Cardiac fibroblast (primary cell): ENCODE measurements around the gene ASPSCR1.

Experiments
- DNase-seq, 2 donors: peaks; one replicate each; pipeline versions ENCODE4 v3.0.0 to v3.0.0-alpha.2; 2010; ENCODE audit warnings: low read depth in 2 of 2
- H3K4me3 ChIP-seq, 2 donors: replicated peaks in 1 of 2; 1 replicate in 1 of 2; 2 replicates in 1 of 2; pipeline ENCODE4 v1.5.1; 2011; ENCODE audit warnings: low read depth in 2 of 2, low read length in 2 of 2, mild to moderate bottlenecking in 2 of 2, moderate library complexity in 1 of 2
- CTCF ChIP-seq: IDR thresholded peaks from one replicate; pipeline ENCODE4 v1.5.1; 2011; ENCODE audit warnings: low read depth, mild to moderate bottlenecking, low read length, inconsistent platforms

The ASPSCR1 gene

GRCh38 chr17:81958633-81959342, 18.6 kb upstream of the ASPSCR1 start:
- TF ChIP-seq CTCF, result no peak
- no peak overlapping the region for H3K4me3 ChIP-seq
- DNase-seq, result no peak

GRCh38 chr17:81959362-81960129, 17.9 kb upstream of the ASPSCR1 start:
- peak; percentile 35 to 56 for DNase-seq
- TF ChIP-seq CTCF, result no peak
- H3K4me3 ChIP-seq, result no peak overlapping the region

- H3K4me3 ChIP-seq, result no peak overlapping the region
- no peak for TF ChIP-seq CTCF
- DNase-seq, result no peak
Measured at GRCh38 chr17:81960130-81960958, 17.1 kb upstream of the ASPSCR1 start.

GRCh38 chr17:81961087-81961511, 16.3 kb upstream of the ASPSCR1 start, which contains the start of gene NOTUM:
Gene NOTUM, minus strand, starts transcription at chr17:81961187. Its CDS starts 278 bp downstream, at chr17:81960909.
- no peak within 1 kb of the TSS for H3K4me3 ChIP-seq
- peak; percentile 26 for TF ChIP-seq CTCF
- DNase-seq, result peak in 1 of 2 donors; percentile 45

- DNase-seq, result no peak
- no peak overlapping the region for H3K4me3 ChIP-seq
Measured at GRCh38 chr17:81961521-81962498, 15.6 kb upstream of the ASPSCR1 start.

More at GRCh38 chr17:81961521-81962498, 15.6 kb upstream of the ASPSCR1 start:
- TF ChIP-seq CTCF, result no peak
